ENCODE results near the gene ALKBH3. TPM values are rescaled to one million over a fixed set of nuclear protein-coding genes. Genes with fewer than 3 reads are reported as not detected.

Gene ALKBH3
- total RNA-seq, 1 donor from 2014 or later: 25.4 TPM

GRCh38 chr11:43914466-43914865, 33.8 kb downstream of the ALKBH3 start:
- no peaks in the 10 kb centered on the region for H3K27me3 Mint-ChIP-seq (ENCODE audit: low read depth)
- no peak for DNase-seq (ENCODE audit: low read depth, low spot score)
- H3K36me3 Mint-ChIP-seq (ENCODE audit: low read depth): peaks cover 2% of the 10 kb centered on the region
- no peaks in the 10 kb centered on the region for H3K9me3 Mint-ChIP-seq
- H3K4me1 Mint-ChIP-seq: no peaks in the 10 kb centered on the region
- H3K27ac Mint-ChIP-seq (ENCODE audit: unreplicated experiment): no peak overlapping the region
- no peak overlapping the region for H3K4me3 Mint-ChIP-seq
- no peak for TF ChIP-seq CTCF (conservative IDR thresholded peaks at IDR 0.05)

GRCh38 chr11:43916621-43917020, 36.0 kb downstream of the ALKBH3 start:
- H3K27me3 Mint-ChIP-seq (ENCODE audit: low read depth): no peaks in the 10 kb centered on the region
- H3K4me3 Mint-ChIP-seq: no peak overlapping the region
- no peaks in the 10 kb centered on the region for H3K9me3 Mint-ChIP-seq
- H3K36me3 Mint-ChIP-seq (ENCODE audit: low read depth): no peaks in the 10 kb centered on the region
- H3K4me1 Mint-ChIP-seq: peaks cover 4% of the 10 kb centered on the region
- DNase-seq (ENCODE audit: low read depth, low spot score): no peak
- TF ChIP-seq CTCF (conservative IDR thresholded peaks at IDR 0.05): no peak
- no peak overlapping the region for H3K27ac Mint-ChIP-seq (ENCODE audit: unreplicated experiment)

GRCh38 chr11:43917851-43918250, 37.2 kb downstream of the ALKBH3 start:
- no peak for DNase-seq (ENCODE audit: low read depth, low spot score)
- Mint-ChIP-seq H3K27me3 (ENCODE audit: low read depth) (no peaks in the 10 kb centered on the region), H3K4me3 (no peak overlapping the region), H3K4me1 (peaks cover 6% of the 10 kb centered on the region), H3K27ac (ENCODE audit: unreplicated experiment) (no peak overlapping the region), H3K9me3 (no peaks in the 10 kb centered on the region), H3K36me3 (ENCODE audit: low read depth) (no peaks in the 10 kb centered on the region)
- no peak for TF ChIP-seq CTCF (conservative IDR thresholded peaks at IDR 0.05)

GRCh38 chr11:43918662-43919061, 38.0 kb downstream of the ALKBH3 start:
- no peak for TF ChIP-seq CTCF (conservative IDR thresholded peaks at IDR 0.05)
- Mint-ChIP-seq H3K9me3 (no peaks in the 10 kb centered on the region), H3K4me1 (peaks cover 12% of the 10 kb centered on the region), H3K27ac (ENCODE audit: unreplicated experiment) (no peak overlapping the region), H3K4me3 (no peak overlapping the region), H3K27me3 (ENCODE audit: low read depth) (no peaks in the 10 kb centered on the region), H3K36me3 (ENCODE audit: low read depth) (no peaks in the 10 kb centered on the region)
- no peak for DNase-seq (ENCODE audit: low read depth, low spot score)

GRCh38 chr11:43919852-43920597, 39.4 kb downstream of the ALKBH3 start:
- no peaks in the 10 kb centered on the region for H3K27me3 Mint-ChIP-seq (ENCODE audit: low read depth)
- H3K27ac Mint-ChIP-seq (ENCODE audit: unreplicated experiment): no peak overlapping the region
- H3K4me1 Mint-ChIP-seq: peaks cover 16% of the 10 kb centered on the region
- DNase-seq (ENCODE audit: low read depth, low spot score): no peak
- no peaks in the 10 kb centered on the region for H3K36me3 Mint-ChIP-seq (ENCODE audit: low read depth)
- TF ChIP-seq CTCF (conservative IDR thresholded peaks at IDR 0.05): no peak
- H3K9me3 Mint-ChIP-seq: no peaks in the 10 kb centered on the region
- H3K4me3 Mint-ChIP-seq: no peak overlapping the region

Measured in neural crest cell (in vitro differentiated cells).